Lower leg skin (tissue), 3 donors: ENCODE measurements around the gene TET1.

Experiments
- POLR2A ChIP-seq, 2 donors: fragments of 450-650 bp; IDR thresholded peaks; one replicate each; pipeline ENCODE4 v1.6.1; 2016 to 2017; ENCODE audit warnings: antibody characterized with exemption in 2 of 2, mild to moderate bottlenecking in 1 of 2, moderate library complexity in 1 of 2
- TF ChIP-seq, protein P1 (sequence below), 3 donors: fragments of 450-650 bp; IDR thresholded peaks; one replicate each; pipeline ENCODE4 v1.5.1; 2016; ENCODE audit warnings: antibody characterized with exemption in 3 of 3, mild to moderate bottlenecking in 3 of 3, moderate library complexity in 2 of 3

DNA sequence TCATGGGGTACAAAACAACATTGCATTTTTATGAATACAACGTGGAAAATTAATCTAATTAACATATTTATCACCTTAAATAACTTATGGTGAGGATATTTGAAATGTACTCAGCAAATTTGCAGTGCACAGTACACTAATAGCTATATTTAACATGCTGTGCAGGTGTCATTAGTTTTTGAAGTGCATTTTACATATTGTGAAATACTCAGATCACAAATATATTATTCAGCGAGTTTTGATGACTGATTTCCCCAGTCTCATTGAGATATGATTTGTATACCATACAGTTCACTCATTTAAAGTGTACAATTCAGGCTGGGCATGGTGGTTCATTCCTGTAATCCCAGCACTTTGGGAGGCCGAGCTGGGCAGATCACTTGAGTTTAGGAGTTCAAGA lies 59.5 kb downstream of the TET1 start:
- TF ChIP-seq POLR2A (IDR thresholded peaks at IDR 0.05): no peak
- TF ChIP-seq, protein P1, sequence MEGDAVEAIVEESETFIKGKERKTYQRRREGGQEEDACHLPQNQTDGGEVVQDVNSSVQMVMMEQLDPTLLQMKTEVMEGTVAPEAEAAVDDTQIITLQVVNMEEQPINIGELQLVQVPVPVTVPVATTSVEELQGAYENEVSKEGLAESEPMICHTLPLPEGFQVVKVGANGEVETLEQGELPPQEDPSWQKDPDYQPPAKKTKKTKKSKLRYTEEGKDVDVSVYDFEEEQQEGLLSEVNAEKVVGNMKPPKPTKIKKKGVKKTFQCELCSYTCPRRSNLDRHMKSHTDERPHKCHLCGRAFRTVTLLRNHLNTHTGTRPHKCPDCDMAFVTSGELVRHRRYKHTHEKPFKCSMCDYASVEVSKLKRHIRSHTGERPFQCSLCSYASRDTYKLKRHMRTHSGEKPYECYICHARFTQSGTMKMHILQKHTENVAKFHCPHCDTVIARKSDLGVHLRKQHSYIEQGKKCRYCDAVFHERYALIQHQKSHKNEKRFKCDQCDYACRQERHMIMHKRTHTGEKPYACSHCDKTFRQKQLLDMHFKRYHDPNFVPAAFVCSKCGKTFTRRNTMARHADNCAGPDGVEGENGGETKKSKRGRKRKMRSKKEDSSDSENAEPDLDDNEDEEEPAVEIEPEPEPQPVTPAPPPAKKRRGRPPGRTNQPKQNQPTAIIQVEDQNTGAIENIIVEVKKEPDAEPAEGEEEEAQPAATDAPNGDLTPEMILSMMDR (IDR thresholded peaks at IDR 0.05): no peak
